Measurements from ENCODE around the gene PLA2G4F. TPM values are rescaled to one million over a fixed set of nuclear protein-coding genes. Genes with fewer than 3 reads are reported as not detected.

Gene PLA2G4F
- total RNA-seq, 1 experiment from 2014 or later: 1.9 TPM

DNA sequence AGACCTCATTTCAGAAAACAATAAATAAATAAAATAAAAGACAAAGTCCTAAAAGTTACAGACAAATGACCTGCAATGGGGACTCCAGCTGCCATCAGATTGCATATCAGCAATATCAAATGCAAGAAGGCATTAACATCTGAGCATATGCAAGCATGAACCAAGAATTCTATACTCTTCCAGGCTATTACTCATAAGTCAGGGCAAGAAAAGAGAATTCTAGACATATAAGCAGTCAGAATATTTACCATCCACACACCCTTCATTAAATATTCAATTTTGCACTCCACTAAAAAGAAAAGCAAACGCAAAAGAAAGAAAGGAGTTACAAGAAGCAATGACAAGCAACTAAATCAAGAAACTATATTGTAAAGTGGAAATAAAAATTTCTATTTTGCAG is 21.1 kb downstream of the PLA2G4F start:
- H3K9me2 ChIP-seq (ENCODE audit: insufficient read depth): no peaks in the 10 kb centered on the region
- no peak overlapping the region for H2AFZ ChIP-seq
- no peak overlapping the region for H3K4me2 ChIP-seq
- no TSS peak for BruUV-seq (replicated peaks)
- H3K79me2 ChIP-seq (ENCODE audit: low read depth): no peaks in the 10 kb centered on the region
- TF ChIP-seq CTCF (conservative IDR thresholded peaks at IDR 0.05) (no peak), EZH2 (IDR thresholded peaks at IDR 0.05; ENCODE audit: low read depth) (no peak)
- intact Hi-C loops (cut with micrococcal nuclease; ENCODE audit: unreplicated experiment): loop anchor here (10.0 kb wide), 2 partner anchors 519 to 1231 kb away; no protein-coding TSS in a partner anchor
- H3K27me3 ChIP-seq (ENCODE audit: insufficient read depth, low read depth): no peaks in the 10 kb centered on the region
- H3K9me3 ChIP-seq (ENCODE audit: insufficient read depth, low read depth): no peaks in the 10 kb centered on the region; the same call in 1 of the 2 replicates
- no peaks in the 10 kb centered on the region for H4K20me1 ChIP-seq (ENCODE audit: insufficient read depth)
- ChIA-PET CTCF (interaction anchor here (1.1 kb wide), 1 partner anchor 51 kb away, joined by 3 read pairs; no protein-coding TSS in a partner anchor), POLR2A (ENCODE audit: unreplicated experiment) (no interaction called here)
- no peaks in the 10 kb centered on the region for H3K36me3 ChIP-seq (ENCODE audit: low read depth)
- H3K27ac ChIP-seq: no peak overlapping the region
- H3K4me1 ChIP-seq (replicated peaks; ENCODE audit: insufficient read depth): 0 out of 2 replicates have a peak, but pooled peaks cover 7% of the 10 kb centered on the region
- no peak for DNase-seq
- 0 out of 2 replicates have a peak, but pooled peaks cover 6% of the 10 kb centered on the region for H3F3A ChIP-seq (ENCODE audit: insufficient read depth, low read depth)
- H3K4me3 ChIP-seq: no peak overlapping the region

DNA sequence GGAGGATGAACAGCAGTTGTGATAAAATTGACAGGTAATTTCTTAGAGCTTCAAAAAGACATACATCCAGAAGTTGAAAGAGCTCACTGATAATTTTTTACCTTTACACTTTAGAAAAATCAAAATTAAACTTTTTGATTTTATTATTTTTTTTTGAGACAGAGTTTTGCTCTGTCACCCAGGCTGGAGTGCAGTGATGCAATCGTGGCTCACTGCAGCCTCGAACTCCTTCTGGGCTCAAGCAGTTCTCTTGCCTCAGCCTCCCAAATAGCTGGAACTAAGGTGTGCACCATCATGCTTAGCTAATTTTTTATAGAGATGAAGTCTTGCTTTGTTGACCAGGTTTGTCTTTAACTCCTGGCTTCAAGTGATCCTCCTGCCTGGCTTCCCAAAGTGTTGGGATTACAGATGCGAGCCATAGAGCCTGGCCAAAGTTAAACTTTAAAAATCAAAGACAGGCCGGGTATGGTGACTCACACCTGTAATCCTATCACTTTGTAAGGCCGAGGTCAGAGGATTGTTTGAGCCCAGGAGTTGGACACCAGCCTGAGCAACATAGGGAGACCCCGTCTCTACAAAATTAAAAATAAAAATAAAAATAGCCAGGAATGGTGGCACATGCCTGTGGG is 21.7 kb downstream of the PLA2G4F start:
- DNase-seq: no peak
- intact Hi-C loops (cut with micrococcal nuclease; ENCODE audit: unreplicated experiment): loop anchor here (1.0 to 10.0 kb wide), 6 partner anchors 52 to 1230 kb away; partner anchors contain the start of gene MAPKBP1
- ChIA-PET CTCF (interaction anchor here (1.0 to 1.1 kb wide), 2 partner anchors 50 to 54 kb away, joined by 3 to 5 read pairs; no protein-coding TSS in a partner anchor), POLR2A (ENCODE audit: unreplicated experiment) (no interaction called here)
- Histone ChIP-seq H3F3A (ENCODE audit: insufficient read depth, low read depth) (0 out of 2 replicates have a peak, but pooled peaks cover 6% of the 10 kb centered on the region), H3K79me2 (ENCODE audit: low read depth) (no peaks in the 10 kb centered on the region), H3K9me3 (ENCODE audit: insufficient read depth, low read depth) (no peaks in the 10 kb centered on the region; the same call in 1 of the 2 replicates), H3K27ac (no peak overlapping the region), H3K4me2 (no peak overlapping the region), H3K4me1 (replicated peaks; ENCODE audit: insufficient read depth) (0 out of 2 replicates have a peak, but pooled peaks cover 7% of the 10 kb centered on the region), H4K20me1 (ENCODE audit: insufficient read depth) (no peaks in the 10 kb centered on the region), H2AFZ (no peak overlapping the region), H3K36me3 (ENCODE audit: low read depth) (no peaks in the 10 kb centered on the region), H3K4me3 (no peak overlapping the region), H3K9me2 (ENCODE audit: insufficient read depth) (no peaks in the 10 kb centered on the region), H3K27me3 (ENCODE audit: insufficient read depth, low read depth) (no peaks in the 10 kb centered on the region)
- TF ChIP-seq CTCF (conservative IDR thresholded peaks at IDR 0.05): no peak
- no peak for TF ChIP-seq EZH2 (IDR thresholded peaks at IDR 0.05; ENCODE audit: low read depth)
- no TSS peak for BruUV-seq (replicated peaks)

DNA sequence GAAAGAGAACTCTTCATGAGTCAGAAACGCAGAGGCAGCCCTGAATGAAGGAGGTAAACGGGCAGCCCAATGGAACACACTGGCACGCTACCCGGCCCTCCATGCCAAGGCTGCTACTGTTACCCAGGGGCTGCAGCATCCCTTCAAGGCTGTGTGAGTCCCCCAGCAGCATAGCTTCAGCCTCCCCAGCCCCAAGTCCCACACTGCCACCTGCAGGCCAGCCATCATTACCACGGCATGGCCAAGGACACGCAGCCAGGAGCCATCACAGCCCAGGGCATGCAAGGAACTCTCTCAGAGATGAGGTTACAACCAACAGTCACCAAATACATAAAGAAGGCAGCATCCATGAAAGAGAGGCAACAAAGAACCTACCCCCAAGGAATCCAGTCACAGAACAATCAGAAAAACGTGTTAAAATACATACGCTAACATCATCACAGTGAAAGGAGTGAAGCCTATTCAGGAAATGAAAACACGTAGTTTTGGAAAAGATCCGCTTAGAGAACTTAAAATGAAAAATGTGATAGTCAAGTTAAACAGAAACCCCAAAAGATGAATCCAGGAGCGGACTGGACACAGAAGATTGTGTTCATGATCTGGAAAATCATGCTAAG is 22.4 kb downstream of the PLA2G4F start:
- Histone ChIP-seq H3K4me3 (no peak overlapping the region), H3K4me2 (no peak overlapping the region), H3K79me2 (ENCODE audit: low read depth) (no peaks in the 10 kb centered on the region), H3K9me2 (ENCODE audit: insufficient read depth) (no peaks in the 10 kb centered on the region), H3K27ac (no peak overlapping the region), H2AFZ (no peak overlapping the region), H3K27me3 (ENCODE audit: insufficient read depth, low read depth) (no peaks in the 10 kb centered on the region), H3K36me3 (ENCODE audit: low read depth) (no peaks in the 10 kb centered on the region), H3K9me3 (ENCODE audit: insufficient read depth, low read depth) (no peaks in the 10 kb centered on the region), H4K20me1 (ENCODE audit: insufficient read depth) (no peaks in the 10 kb centered on the region), H3F3A (ENCODE audit: insufficient read depth, low read depth) (0 out of 2 replicates have a peak, but pooled peaks cover 6% of the 10 kb centered on the region), H3K4me1 (replicated peaks; ENCODE audit: insufficient read depth) (0 out of 2 replicates have a peak, but pooled peaks cover 7% of the 10 kb centered on the region)
- CTCF ChIA-PET: interaction anchor here (0.6 to 1.3 kb wide), 4 partner anchors 50 to 110 kb away, joined by 3 to 12 read pairs (median 4); no protein-coding TSS in a partner anchor
- DNase-seq: peak in 1 of 2 experiments; percentile 66
- POLR2A ChIA-PET (ENCODE audit: unreplicated experiment): no interaction called here
- intact Hi-C loops (cut with micrococcal nuclease; ENCODE audit: unreplicated experiment): loop anchor here (1.0 to 10.0 kb wide), 6 partner anchors 52 to 1229 kb away; partner anchors contain the start of gene MAPKBP1
- BruUV-seq (replicated peaks): no TSS peak
- TF ChIP-seq EZH2 (IDR thresholded peaks at IDR 0.05; ENCODE audit: low read depth): no peak
- TF ChIP-seq CTCF (conservative IDR thresholded peaks at IDR 0.05): peak; percentile 75

Data from PC-9 (cell line).